ENCODE results near the gene ATG16L2.

DNA sequence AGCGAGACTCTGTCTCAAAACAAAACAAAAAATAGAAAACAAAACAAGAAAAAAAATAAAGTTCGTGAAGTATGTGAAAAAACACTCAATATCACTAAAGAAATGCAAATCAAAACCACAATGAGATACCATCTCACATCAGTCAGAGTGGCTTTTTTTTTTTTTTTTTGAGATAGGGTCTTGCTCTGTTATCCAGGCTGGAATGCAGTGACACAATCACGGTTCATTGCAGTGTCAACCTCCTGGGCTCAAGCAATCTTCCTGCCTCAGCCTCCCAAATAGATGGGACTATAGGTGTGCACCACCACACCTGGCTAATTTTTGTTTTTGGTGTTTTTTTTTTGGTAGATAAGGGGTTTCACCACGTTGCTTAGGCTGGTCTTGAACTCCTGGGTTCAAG is 37.5 kb downstream of the ATG16L2 start:
- TF ChIP-seq, protein P1, sequence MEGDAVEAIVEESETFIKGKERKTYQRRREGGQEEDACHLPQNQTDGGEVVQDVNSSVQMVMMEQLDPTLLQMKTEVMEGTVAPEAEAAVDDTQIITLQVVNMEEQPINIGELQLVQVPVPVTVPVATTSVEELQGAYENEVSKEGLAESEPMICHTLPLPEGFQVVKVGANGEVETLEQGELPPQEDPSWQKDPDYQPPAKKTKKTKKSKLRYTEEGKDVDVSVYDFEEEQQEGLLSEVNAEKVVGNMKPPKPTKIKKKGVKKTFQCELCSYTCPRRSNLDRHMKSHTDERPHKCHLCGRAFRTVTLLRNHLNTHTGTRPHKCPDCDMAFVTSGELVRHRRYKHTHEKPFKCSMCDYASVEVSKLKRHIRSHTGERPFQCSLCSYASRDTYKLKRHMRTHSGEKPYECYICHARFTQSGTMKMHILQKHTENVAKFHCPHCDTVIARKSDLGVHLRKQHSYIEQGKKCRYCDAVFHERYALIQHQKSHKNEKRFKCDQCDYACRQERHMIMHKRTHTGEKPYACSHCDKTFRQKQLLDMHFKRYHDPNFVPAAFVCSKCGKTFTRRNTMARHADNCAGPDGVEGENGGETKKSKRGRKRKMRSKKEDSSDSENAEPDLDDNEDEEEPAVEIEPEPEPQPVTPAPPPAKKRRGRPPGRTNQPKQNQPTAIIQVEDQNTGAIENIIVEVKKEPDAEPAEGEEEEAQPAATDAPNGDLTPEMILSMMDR (IDR thresholded peaks at IDR 0.05 in 4 of 5, conservative IDR thresholded peaks at IDR 0.05 in 1 of 5), result no peak
- TF ChIP-seq POLR2A (IDR thresholded peaks at IDR 0.05), result no peak
